Measurements from ENCODE around the gene CIP2A.

GRCh38 chr3:108510496-108510895 is 78.7 kb downstream of the CIP2A start, which contains the start of gene MYH15:
- TF ChIP-seq POU6F1 (CRISPR knock-in tag; IDR thresholded peaks at IDR 0.05; ENCODE audit: borderline replicate concordance, low read depth) (no peak), ZNF70 (CRISPR knock-in tag; IDR thresholded peaks at IDR 0.05) (no peak), OSR1 (CRISPR knock-in tag; IDR thresholded peaks at IDR 0.05) (no peak), ZFP3 (CRISPR knock-in tag; IDR thresholded peaks at IDR 0.05) (no peak), CSRNP3 (CRISPR knock-in tag; IDR thresholded peaks at IDR 0.05) (no peak), ZC3H10 (CRISPR knock-in tag; IDR thresholded peaks at IDR 0.05) (no peak), BACH2 (CRISPR knock-in tag; IDR thresholded peaks at IDR 0.05; ENCODE audit: borderline replicate concordance) (no peak), CSDC2 (CRISPR knock-in tag; IDR thresholded peaks at IDR 0.05) (no peak), RARB (CRISPR knock-in tag; IDR thresholded peaks at IDR 0.05) (no peak), GLIS3 (CRISPR knock-in tag; IDR thresholded peaks at IDR 0.05) (no peak), TOX (CRISPR knock-in tag; IDR thresholded peaks at IDR 0.05; ENCODE audit: borderline replicate concordance) (no peak)
